ENCODE results near the gene STAB2. TPM values are rescaled to one million over a fixed set of nuclear protein-coding genes. Genes with fewer than 3 reads are reported as not detected.

Gene STAB2
- total RNA-seq, 4 donors from 2014 or later: not detected

- ATAC-seq: no peak
- H3K9me3 ChIP-seq: no peaks in the 10 kb centered on the region
- H3K36me3 ChIP-seq: no peaks in the 10 kb centered on the region
- H3K27me3 ChIP-seq: no peaks in the 10 kb centered on the region
- no peaks in the 10 kb centered on the region for H3K4me1 ChIP-seq
- DNase-seq: no peak
- no peak for TF ChIP-seq CTCF (IDR thresholded peaks at IDR 0.05 in 4 of 5, conservative IDR thresholded peaks at IDR 0.05 in 1 of 5)
- no peak for TF ChIP-seq POLR2A (IDR thresholded peaks at IDR 0.05)
- intact Hi-C loops (cut with DNase I; ENCODE audit: low total_unique reads): no loop called here
- in situ Hi-C loops (cut with MboI; ENCODE audit: low sequenced_read_pairs in 4 of 4): no loop called here
- H3K4me3 ChIP-seq: no peak overlapping the region
- H3K27ac ChIP-seq: no peak overlapping the region
Observed at GRCh38 chr12:103654816-103655215, 67.7 kb downstream of the STAB2 start.

DNA sequence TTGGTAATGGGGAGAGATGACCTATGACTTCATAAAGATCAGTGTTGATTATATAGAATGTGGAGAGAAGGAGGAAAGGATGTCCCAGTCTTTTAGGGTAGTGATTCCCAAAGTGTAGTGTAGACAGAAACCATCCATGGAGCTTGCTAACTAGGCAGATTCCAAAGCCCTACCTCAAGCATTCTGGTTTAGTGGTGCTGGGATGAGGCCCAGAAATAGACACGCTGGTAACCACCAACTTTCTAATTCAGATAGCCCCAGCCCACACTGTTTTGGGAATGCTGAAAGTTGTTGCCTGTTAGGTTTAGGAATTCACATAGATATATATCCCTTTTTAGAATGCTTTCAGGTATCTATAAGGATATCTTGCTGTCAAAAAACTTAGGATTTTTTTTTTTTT, 69.2 kb downstream of the STAB2 start:
- TF ChIP-seq CTCF (IDR thresholded peaks at IDR 0.05 in 4 of 5, conservative IDR thresholded peaks at IDR 0.05 in 1 of 5) (no peak), POLR2A (IDR thresholded peaks at IDR 0.05) (no peak)
- DNase-seq (no peak), ATAC-seq (no peak)
- in situ Hi-C loops (cut with MboI; ENCODE audit: low sequenced_read_pairs in 4 of 4) (no loop called here), intact Hi-C loops (cut with DNase I; ENCODE audit: low total_unique reads) (no loop called here)
- Histone ChIP-seq H3K36me3 (no peaks in the 10 kb centered on the region), H3K9me3 (no peaks in the 10 kb centered on the region), H3K4me1 (no peaks in the 10 kb centered on the region), H3K27me3 (no peaks in the 10 kb centered on the region), H3K4me3 (no peak overlapping the region), H3K27ac (no peak overlapping the region)

GRCh38 chr12:103657331-103657730, 70.3 kb downstream of the STAB2 start:
- no peak overlapping the region for H3K4me3 ChIP-seq
- no peaks in the 10 kb centered on the region for H3K36me3 ChIP-seq
- DNase-seq (no peak), ATAC-seq (no peak)
- TF ChIP-seq CTCF (IDR thresholded peaks at IDR 0.05 in 4 of 5, conservative IDR thresholded peaks at IDR 0.05 in 1 of 5) (no peak), POLR2A (IDR thresholded peaks at IDR 0.05) (no peak)
- no peaks in the 10 kb centered on the region for H3K9me3 ChIP-seq
- H3K4me1 ChIP-seq: no peaks in the 10 kb centered on the region
- no peaks in the 10 kb centered on the region for H3K27me3 ChIP-seq
- intact Hi-C loops (cut with DNase I; ENCODE audit: low total_unique reads) (no loop called here), in situ Hi-C loops (cut with MboI; ENCODE audit: low sequenced_read_pairs in 4 of 4) (no loop called here)
- no peak overlapping the region for H3K27ac ChIP-seq

GRCh38 chr12:103664626-103665025, 77.6 kb downstream of the STAB2 start:
- Histone ChIP-seq H3K27ac (no peak overlapping the region), H3K4me3 (no peak overlapping the region), H3K27me3 (no peaks in the 10 kb centered on the region), H3K9me3 (no peaks in the 10 kb centered on the region), H3K4me1 (no peaks in the 10 kb centered on the region), H3K36me3 (no peaks in the 10 kb centered on the region)
- in situ Hi-C loops (cut with MboI; ENCODE audit: low sequenced_read_pairs in 4 of 4): no loop called here
- ATAC-seq (no peak), DNase-seq (no peak)
- intact Hi-C loops (cut with DNase I; ENCODE audit: low total_unique reads): no loop called here
- TF ChIP-seq CTCF (IDR thresholded peaks at IDR 0.05 in 4 of 5, conservative IDR thresholded peaks at IDR 0.05 in 1 of 5) (no peak), POLR2A (IDR thresholded peaks at IDR 0.05) (no peak)

DNA sequence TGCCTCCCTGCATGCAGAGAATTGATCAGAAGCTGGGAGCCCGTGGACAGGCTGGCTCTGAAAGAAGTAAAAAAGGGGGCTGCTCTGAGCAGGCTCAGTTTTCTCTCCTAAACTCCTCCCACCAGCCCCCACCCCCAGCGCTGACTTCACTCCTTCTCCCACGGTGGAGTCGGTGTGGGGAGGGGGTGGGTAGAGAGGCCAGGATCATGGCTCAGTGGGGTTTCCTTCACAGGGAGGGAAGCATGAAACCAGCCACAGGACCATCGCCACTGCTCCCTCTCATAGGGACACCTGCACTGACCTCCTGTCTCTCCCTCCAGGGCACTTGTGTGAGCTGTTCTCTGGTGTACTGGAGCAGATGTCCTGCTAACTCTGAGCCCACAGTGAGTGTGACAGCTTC, 78.9 kb downstream of the STAB2 start:
- no peak for ATAC-seq
- no peaks in the 10 kb centered on the region for H3K9me3 ChIP-seq
- intact Hi-C loops (cut with DNase I; ENCODE audit: low total_unique reads): no loop called here
- in situ Hi-C loops (cut with MboI; ENCODE audit: low sequenced_read_pairs in 4 of 4): no loop called here
- H3K27me3 ChIP-seq: no peaks in the 10 kb centered on the region
- H3K27ac ChIP-seq: no peak overlapping the region
- no peaks in the 10 kb centered on the region for H3K36me3 ChIP-seq
- H3K4me3 ChIP-seq: no peak overlapping the region
- no peak for DNase-seq
- H3K4me1 ChIP-seq: no peaks in the 10 kb centered on the region
- TF ChIP-seq CTCF (IDR thresholded peaks at IDR 0.05 in 4 of 5, conservative IDR thresholded peaks at IDR 0.05 in 1 of 5) (no peak), POLR2A (IDR thresholded peaks at IDR 0.05) (no peak)

All from gastrocnemius medialis (tissue), 4 donors.